ENCODE data around the gene PPT2. TPM values are rescaled to one million over a fixed set of nuclear protein-coding genes. Genes with fewer than 3 reads are reported as not detected.

The PPT2 gene
- total RNA-seq, 1 donor from 2014 or later, result 55.1 TPM

DNA sequence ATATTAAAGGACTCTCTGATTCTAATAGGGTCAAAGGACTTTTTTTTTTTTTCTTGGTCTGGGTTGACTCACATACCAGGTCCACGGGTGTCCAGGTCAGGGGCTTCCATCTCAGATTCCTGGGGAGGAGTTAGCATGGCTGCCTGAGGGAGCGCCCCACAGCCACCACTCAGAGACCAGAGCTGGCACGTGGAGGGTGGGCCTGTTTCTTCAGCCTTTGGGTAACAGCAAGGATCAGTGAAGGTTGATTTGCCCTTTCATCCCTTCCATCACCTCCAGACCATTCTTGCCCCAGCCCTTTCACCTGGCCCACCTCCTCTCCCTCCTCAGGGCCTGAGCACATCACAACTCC, 44.4 kb downstream of the PPT2 start:
- Mint-ChIP-seq H3K27me3 (ENCODE audit: unreplicated experiment) (peaks cover 6% of the 10 kb centered on the region), H3K9me3 (ENCODE audit: unreplicated experiment) (peaks cover 11% of the 10 kb centered on the region), H3K4me1 (ENCODE audit: low read depth, unreplicated experiment) (peaks cover 11% of the 10 kb centered on the region), H3K4me3 (ENCODE audit: unreplicated experiment) (no peak overlapping the region), H3K36me3 (ENCODE audit: unreplicated experiment) (no peaks in the 10 kb centered on the region), H3K27ac (ENCODE audit: unreplicated experiment) (no peak overlapping the region)
- no peak for DNase-seq
- TF ChIP-seq, protein P1, sequence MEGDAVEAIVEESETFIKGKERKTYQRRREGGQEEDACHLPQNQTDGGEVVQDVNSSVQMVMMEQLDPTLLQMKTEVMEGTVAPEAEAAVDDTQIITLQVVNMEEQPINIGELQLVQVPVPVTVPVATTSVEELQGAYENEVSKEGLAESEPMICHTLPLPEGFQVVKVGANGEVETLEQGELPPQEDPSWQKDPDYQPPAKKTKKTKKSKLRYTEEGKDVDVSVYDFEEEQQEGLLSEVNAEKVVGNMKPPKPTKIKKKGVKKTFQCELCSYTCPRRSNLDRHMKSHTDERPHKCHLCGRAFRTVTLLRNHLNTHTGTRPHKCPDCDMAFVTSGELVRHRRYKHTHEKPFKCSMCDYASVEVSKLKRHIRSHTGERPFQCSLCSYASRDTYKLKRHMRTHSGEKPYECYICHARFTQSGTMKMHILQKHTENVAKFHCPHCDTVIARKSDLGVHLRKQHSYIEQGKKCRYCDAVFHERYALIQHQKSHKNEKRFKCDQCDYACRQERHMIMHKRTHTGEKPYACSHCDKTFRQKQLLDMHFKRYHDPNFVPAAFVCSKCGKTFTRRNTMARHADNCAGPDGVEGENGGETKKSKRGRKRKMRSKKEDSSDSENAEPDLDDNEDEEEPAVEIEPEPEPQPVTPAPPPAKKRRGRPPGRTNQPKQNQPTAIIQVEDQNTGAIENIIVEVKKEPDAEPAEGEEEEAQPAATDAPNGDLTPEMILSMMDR (IDR thresholded peaks at IDR 0.05; ENCODE audit: partially characterized antibody, unreplicated experiment), result no peak

DNA sequence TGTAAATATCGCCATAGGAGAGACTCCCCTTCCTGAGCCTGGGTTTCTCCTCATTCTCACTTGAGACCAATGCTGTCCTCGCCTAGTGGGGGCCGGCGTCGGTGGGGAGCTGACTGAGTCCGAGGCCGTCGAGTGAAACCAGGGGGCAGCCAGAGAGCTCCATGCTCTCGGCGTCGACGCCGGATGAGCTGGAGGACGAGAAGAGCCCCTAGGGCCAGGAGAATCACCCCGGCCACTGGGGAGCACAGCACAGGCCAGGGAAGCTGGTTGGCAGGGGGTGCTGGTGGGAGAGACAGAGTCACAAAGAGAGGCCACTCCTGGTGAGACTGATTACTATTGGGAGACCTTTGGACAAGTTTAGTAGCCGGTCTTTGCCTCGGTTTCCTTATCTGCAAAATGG, 44.9 kb downstream of the PPT2 start:
- H3K36me3 Mint-ChIP-seq (ENCODE audit: unreplicated experiment), result no peaks in the 10 kb centered on the region
- no peak for DNase-seq
- peaks cover 8% of the 10 kb centered on the region for H3K27me3 Mint-ChIP-seq (ENCODE audit: unreplicated experiment)
- H3K4me1 Mint-ChIP-seq (ENCODE audit: low read depth, unreplicated experiment), result peaks cover 13% of the 10 kb centered on the region
- peaks cover 11% of the 10 kb centered on the region for H3K9me3 Mint-ChIP-seq (ENCODE audit: unreplicated experiment)
- TF ChIP-seq, protein P1 (IDR thresholded peaks at IDR 0.05; ENCODE audit: partially characterized antibody, unreplicated experiment), result no peak
- H3K4me3 Mint-ChIP-seq (ENCODE audit: unreplicated experiment), result no peak overlapping the region
- H3K27ac Mint-ChIP-seq (ENCODE audit: unreplicated experiment), result no peak overlapping the region

DNA sequence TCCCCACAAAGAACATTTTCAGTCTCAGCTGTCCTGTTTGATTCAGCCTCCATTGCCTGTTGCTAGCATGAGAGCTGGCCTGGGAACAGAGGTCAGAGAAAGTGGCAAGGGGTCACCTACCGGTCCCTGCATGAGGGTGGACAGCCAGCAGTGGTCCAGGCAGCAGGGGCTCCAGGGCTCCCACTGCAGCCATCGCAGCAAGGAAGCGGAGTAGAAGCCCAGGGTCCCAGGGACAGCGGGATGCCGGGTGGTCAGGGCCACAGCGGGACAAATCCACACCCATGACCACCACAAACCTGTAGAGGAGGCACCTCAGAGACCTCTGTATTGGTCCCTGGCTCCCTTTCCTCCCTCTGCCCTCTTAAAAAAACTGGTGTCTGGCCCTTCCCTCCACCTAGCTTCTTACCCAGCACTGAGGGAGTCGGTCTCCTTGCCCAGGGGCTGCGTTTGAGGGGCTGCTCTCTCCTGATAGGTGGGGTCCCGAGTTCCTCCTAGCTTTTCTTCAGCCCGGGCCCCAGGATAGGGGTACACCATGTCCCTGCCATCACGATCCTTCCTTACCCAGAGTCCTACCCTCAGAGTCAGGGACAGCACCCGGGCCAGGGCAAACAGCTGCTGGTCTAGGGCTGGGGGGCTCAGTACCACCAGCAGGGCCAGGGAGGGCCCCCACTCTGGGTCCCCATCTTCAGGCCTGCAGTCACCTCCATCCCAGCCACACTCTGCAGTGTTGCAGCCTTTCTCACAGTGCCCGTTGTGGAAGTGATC, 47.0 kb downstream of the PPT2 start:
- H3K9me3 Mint-ChIP-seq (ENCODE audit: unreplicated experiment), result peaks cover 9% of the 10 kb centered on the region
- H3K4me1 Mint-ChIP-seq (ENCODE audit: low read depth, unreplicated experiment), result peaks cover 9% of the 10 kb centered on the region
- DNase-seq, result no peak
- peaks cover 6% of the 10 kb centered on the region for H3K27me3 Mint-ChIP-seq (ENCODE audit: unreplicated experiment)
- H3K27ac Mint-ChIP-seq (ENCODE audit: unreplicated experiment), result no peak overlapping the region
- TF ChIP-seq, protein P1 (IDR thresholded peaks at IDR 0.05; ENCODE audit: partially characterized antibody, unreplicated experiment), result no peak
- no peaks in the 10 kb centered on the region for H3K36me3 Mint-ChIP-seq (ENCODE audit: unreplicated experiment)
- H3K4me3 Mint-ChIP-seq (ENCODE audit: unreplicated experiment), result no peak overlapping the region

DNA sequence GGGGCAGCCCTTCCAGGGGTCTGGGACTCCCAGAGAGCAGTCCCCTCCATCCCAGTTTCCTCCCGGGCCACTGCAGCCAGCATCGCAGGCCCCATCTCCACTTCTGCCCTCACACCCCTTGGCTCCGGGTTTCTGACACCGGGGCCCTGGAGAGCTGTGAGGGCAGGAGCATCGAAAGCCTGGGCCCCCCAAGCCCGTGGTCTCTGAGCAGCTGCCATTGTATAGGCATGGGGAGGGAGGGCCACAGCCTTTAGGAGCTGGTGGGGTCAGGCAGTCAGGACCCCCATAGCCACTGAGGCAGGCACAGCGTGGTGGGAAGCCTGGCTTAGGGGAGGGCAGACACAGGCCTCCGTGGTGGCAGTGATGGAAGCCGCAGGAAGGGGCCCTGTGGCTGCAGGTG, 48.2 kb downstream of the PPT2 start:
- TF ChIP-seq, protein P1 (IDR thresholded peaks at IDR 0.05; ENCODE audit: partially characterized antibody, unreplicated experiment), result no peak
- Mint-ChIP-seq H3K27me3 (ENCODE audit: unreplicated experiment) (peaks cover 2% of the 10 kb centered on the region), H3K4me3 (ENCODE audit: unreplicated experiment) (no peak overlapping the region), H3K4me1 (ENCODE audit: low read depth, unreplicated experiment) (peaks cover 4% of the 10 kb centered on the region), H3K9me3 (ENCODE audit: unreplicated experiment) (peaks cover 6% of the 10 kb centered on the region), H3K36me3 (ENCODE audit: unreplicated experiment) (no peaks in the 10 kb centered on the region), H3K27ac (ENCODE audit: unreplicated experiment) (no peak overlapping the region)
- no peak for DNase-seq

DNA sequence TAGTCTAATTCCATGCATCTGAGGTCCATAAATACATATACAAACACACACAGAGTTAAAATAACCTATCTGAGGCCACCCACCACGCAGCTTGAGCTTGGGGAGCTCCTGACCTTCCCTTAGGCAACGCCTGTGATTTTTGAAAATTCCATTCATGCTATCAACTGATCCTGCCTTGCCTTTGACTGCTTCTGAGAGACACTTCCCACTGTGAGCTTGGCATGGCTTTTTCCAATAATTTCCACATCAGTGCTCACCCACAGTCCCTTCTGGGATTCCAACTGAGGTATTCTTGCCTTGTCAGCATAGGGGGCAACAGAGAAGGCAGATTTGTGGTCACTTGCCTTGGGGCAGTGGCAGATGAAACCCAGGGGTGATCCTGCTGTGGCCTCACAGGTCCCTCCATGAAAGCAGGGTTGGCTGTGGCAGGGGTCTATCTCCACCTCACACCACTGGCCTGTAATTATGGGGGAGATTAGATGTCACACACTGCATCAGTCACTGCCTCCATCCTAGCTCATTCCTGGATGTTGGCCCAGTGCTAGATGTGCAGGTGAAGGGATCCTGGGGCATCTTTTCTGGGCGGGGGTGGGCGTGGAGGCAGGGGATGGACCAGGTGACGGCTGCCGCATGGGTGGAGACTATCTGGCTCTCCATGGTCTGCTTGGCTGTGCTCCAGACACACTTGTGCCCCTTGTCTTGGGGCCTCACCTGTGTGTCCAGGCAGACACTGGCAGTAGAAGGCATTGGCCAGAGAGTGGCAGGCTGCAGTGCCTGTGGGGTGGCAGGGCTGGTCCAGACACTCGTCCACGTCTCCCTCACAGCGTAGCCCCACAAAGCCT, 49.7 kb downstream of the PPT2 start:
- Mint-ChIP-seq H3K36me3 (ENCODE audit: unreplicated experiment) (no peaks in the 10 kb centered on the region), H3K27me3 (ENCODE audit: unreplicated experiment) (peaks cover 2% of the 10 kb centered on the region), H3K9me3 (ENCODE audit: unreplicated experiment) (peaks cover 6% of the 10 kb centered on the region), H3K4me3 (ENCODE audit: unreplicated experiment) (no peak overlapping the region), H3K4me1 (ENCODE audit: low read depth, unreplicated experiment) (peaks cover 4% of the 10 kb centered on the region), H3K27ac (ENCODE audit: unreplicated experiment) (no peak overlapping the region)
- TF ChIP-seq, protein P1 (IDR thresholded peaks at IDR 0.05; ENCODE audit: partially characterized antibody, unreplicated experiment), result no peak
- DNase-seq, result no peak

Data from glutamatergic neuron (in vitro differentiated cells).